ENCODE results near the gene TNFRSF17.
"Not testable (repeated sequence)": the region's sequence is repeated elsewhere in the genome, so short reads cannot be mapped to it uniquely, and the experiment has no call there.

DNA sequence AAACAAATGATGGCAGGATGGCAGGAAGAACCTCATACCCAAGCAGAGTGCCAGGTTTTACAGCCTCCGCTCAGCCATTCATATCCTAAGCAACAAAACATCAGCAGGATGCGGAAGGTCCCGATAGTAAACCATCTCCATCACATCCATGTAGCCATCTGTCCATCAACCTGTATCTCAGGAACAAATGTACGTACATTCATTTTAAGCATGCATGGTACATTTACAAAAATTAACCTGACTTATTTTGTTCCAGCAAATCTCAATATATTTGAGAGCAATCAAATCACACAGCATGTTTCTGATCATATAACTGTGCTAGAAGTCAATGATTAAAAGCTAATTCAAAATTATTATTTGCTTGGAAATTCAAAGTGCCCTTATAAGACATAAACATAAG lies 23.1 kb upstream of the TNFRSF17 start, which contains the start of gene NPIPB2:
- TF ChIP-seq, protein P1, sequence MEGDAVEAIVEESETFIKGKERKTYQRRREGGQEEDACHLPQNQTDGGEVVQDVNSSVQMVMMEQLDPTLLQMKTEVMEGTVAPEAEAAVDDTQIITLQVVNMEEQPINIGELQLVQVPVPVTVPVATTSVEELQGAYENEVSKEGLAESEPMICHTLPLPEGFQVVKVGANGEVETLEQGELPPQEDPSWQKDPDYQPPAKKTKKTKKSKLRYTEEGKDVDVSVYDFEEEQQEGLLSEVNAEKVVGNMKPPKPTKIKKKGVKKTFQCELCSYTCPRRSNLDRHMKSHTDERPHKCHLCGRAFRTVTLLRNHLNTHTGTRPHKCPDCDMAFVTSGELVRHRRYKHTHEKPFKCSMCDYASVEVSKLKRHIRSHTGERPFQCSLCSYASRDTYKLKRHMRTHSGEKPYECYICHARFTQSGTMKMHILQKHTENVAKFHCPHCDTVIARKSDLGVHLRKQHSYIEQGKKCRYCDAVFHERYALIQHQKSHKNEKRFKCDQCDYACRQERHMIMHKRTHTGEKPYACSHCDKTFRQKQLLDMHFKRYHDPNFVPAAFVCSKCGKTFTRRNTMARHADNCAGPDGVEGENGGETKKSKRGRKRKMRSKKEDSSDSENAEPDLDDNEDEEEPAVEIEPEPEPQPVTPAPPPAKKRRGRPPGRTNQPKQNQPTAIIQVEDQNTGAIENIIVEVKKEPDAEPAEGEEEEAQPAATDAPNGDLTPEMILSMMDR (IDR thresholded peaks at IDR 0.05; ENCODE audit: borderline replicate concordance, extremely low read depth, low read length, poor library complexity, severe bottlenecking) = not testable (repeated sequence)
- not testable (repeated sequence) for TF ChIP-seq EZH2 (IDR thresholded peaks at IDR 0.05; ENCODE audit: borderline replicate concordance, low read depth, low read length, severe bottlenecking)
